Vagina (tissue), 2 donors: Measurements from ENCODE around the gene ARHGAP10. TPM values are rescaled to one million over a fixed set of nuclear protein-coding genes. Genes with fewer than 3 reads are reported as not detected.

Experiments used
- DNase-seq, 2 donors: peaks; one replicate each; pipeline ENCODE4 v3.0.0-alpha.2; 2017; ENCODE audit errors: extremely low spot score in 2 of 2
- H3K27ac ChIP-seq: fragments of 200-600 bp; sonication (generic); one replicate; pipeline ENCODE4 v1.5.1; 2019
- H3K27me3 ChIP-seq: fragments of 200-600 bp; sonication (generic); one replicate; pipeline ENCODE4 v1.5.1; 2019
- H3K36me3 ChIP-seq, 2 donors: fragments of 200-600 bp; sonication (generic); one replicate each; pipeline ENCODE4 v1.5.1; 2017 to 2019
- H3K4me1 ChIP-seq: fragments of 200-600 bp; sonication (generic); one replicate; pipeline ENCODE4 v1.5.1; 2019
- H3K4me3 ChIP-seq, 2 donors: fragments of 200-600 bp; sonication (generic); 1 replicate in 1 of 2; 2 replicates in 1 of 2; pipeline ENCODE4 v1.5.1; 2016 to 2019
- H3K9me3 ChIP-seq: fragments of 200-600 bp; sonication (generic); one replicate; pipeline ENCODE4 v1.5.1; 2019
- POLR2A ChIP-seq, 2 donors: fragments of 450-650 bp; IDR thresholded peaks; one replicate each; pipeline ENCODE4 v1.6.1; 2017; ENCODE audit warnings: antibody characterized with exemption in 2 of 2, mild to moderate bottlenecking in 2 of 2, moderate library complexity in 2 of 2
- POLR2AphosphoS5 ChIP-seq, 2 donors: sonication (generic); formaldehyde crosslinking; IDR thresholded peaks; one replicate each; pipeline ENCODE4 v1.9.0; 2017; ENCODE audit warnings: antibody characterized with exemption in 2 of 2, mild to moderate bottlenecking in 2 of 2, low read depth in 1 of 2; ENCODE audit not compliant: insufficient read depth in 1 of 2
- intact Hi-C: fragments of 100-400 bp; cut with DNase I; formaldehyde crosslinking; loops from one replicate; pipeline ENCODE4 v1.15.1; 2023
- total RNA-seq: library from RNA; depleted of rRNA; stranded (reverse); fragments of >200 nt; gene quantifications from one replicate; pipeline ENCODE4 v1.2.3, GENCODE V29; 2016
- TF ChIP-seq, protein P1 (sequence below), 3 experiments: fragments of 450-650 bp in 2 of 3; fragments of 200-600 bp in 1 of 3; sonication (generic) in 1 of 3; IDR thresholded peaks; one replicate each; pipeline ENCODE4 v1.5.1; 2017 to 2019; ENCODE audit warnings: antibody characterized with exemption in 3 of 3, mild to moderate bottlenecking in 2 of 3, moderate library complexity in 2 of 3

The ARHGAP10 gene
- total RNA-seq, 1 donor from 2014 or later = 55.5 TPM

DNA sequence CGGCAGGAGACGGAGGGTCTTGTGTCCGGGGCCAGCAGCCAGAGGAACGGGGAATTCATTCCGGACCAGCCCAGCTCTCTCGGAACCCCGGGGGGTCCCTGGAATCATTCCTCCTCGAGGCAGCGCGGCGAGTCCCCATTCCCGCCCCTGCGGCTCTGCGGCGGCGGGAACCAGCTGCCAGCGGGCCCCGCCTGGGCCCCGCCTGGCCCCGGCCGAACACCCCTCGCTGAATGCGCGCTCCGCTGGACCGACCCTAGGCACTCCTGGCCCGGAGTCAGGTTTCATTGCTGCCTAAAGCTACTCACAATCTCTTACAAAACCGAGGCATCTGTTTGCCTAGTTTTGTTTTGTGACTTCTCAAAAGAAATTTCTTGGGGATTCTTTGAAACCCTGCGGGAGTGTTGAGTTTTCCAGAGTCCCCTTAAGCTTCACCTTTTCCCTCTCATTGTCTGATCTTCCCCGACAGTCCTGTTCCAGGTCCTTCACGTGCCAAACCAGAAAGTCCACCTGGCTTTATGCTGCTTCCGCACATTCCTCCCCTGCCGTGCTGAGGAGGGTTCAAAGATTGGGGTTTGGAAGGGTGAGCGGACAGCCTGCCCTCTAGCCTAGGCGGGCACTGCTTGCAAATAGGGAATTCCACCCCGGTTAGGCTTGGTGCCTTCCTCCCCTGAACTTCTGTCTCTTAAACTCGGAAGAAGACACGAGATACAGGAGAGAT is 789 bp downstream of the ARHGAP10 start:
- TF ChIP-seq POLR2A (IDR thresholded peaks at IDR 0.05) = no peak
- TF ChIP-seq POLR2AphosphoS5 (IDR thresholded peaks at IDR 0.05; ENCODE audit: insufficient read depth in 1 of 2, low read depth in 1 of 2) = peak in 1 of 2 donors; percentile 51
- Histone ChIP-seq H3K27me3 (no peaks in the 10 kb centered on the region), H3K27ac (peak overlapping the region; percentile 96), H3K36me3 (no peaks in the 10 kb centered on the region), H3K9me3 (no peaks in the 10 kb centered on the region), H3K4me3 (peak overlapping the region; percentile 76 to 88), H3K4me1 (peaks cover 39% of the 10 kb centered on the region)
- DNase-seq = no peak
- intact Hi-C loops = loop anchor here (5.0 to 10.0 kb wide), 3 partner anchors 92 to 132 kb away; no protein-coding TSS in a partner anchor

DNA sequence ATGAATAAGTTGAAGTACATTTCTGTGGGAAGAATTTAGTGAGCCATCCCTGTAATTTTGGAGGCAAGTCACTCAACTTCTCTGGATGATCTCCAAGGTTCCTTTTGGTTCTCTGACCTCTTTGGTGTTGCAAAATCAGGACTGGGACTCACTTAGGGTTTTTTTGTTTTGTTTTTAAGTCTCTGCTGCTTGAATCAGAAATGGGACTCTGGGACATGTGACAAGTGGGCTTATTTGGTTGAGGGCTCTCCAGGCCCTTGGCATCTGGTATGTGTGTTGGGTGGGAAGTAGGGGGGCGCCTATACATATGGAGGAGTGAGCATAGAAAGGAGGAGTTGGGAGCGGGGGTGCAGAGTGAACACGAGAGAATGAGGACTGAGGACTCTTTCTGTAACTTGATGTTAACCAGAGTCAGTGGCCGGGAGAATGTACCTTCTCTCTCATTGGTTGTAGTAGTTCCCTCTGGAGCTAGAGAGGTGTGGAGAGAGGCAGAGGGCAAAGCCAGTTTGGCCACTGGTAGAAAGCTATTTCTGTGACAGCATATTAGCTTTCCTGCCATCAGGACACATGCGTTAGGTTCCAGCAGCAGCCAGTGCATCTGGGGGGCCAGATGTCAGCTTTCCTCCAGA is 1.9 kb downstream of the ARHGAP10 start:
- H3K9me3 ChIP-seq = no peaks in the 10 kb centered on the region
- H3K4me3 ChIP-seq = peak overlapping the region; percentile 76 to 88
- H3K27ac ChIP-seq = peak overlapping the region; percentile 96
- DNase-seq = no peak
- H3K4me1 ChIP-seq = peaks cover 46% of the 10 kb centered on the region
- intact Hi-C loops = loop anchor here (5.0 to 10.0 kb wide), 3 partner anchors 91 to 131 kb away; no protein-coding TSS in a partner anchor
- H3K27me3 ChIP-seq = no peaks in the 10 kb centered on the region
- no peaks in the 10 kb centered on the region for H3K36me3 ChIP-seq
- TF ChIP-seq, protein P1, sequence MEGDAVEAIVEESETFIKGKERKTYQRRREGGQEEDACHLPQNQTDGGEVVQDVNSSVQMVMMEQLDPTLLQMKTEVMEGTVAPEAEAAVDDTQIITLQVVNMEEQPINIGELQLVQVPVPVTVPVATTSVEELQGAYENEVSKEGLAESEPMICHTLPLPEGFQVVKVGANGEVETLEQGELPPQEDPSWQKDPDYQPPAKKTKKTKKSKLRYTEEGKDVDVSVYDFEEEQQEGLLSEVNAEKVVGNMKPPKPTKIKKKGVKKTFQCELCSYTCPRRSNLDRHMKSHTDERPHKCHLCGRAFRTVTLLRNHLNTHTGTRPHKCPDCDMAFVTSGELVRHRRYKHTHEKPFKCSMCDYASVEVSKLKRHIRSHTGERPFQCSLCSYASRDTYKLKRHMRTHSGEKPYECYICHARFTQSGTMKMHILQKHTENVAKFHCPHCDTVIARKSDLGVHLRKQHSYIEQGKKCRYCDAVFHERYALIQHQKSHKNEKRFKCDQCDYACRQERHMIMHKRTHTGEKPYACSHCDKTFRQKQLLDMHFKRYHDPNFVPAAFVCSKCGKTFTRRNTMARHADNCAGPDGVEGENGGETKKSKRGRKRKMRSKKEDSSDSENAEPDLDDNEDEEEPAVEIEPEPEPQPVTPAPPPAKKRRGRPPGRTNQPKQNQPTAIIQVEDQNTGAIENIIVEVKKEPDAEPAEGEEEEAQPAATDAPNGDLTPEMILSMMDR (IDR thresholded peaks at IDR 0.05) = no peak
- no peak for TF ChIP-seq POLR2AphosphoS5 (IDR thresholded peaks at IDR 0.05; ENCODE audit: insufficient read depth in 1 of 2, low read depth in 1 of 2)
- TF ChIP-seq POLR2A (IDR thresholded peaks at IDR 0.05) = no peak

DNA sequence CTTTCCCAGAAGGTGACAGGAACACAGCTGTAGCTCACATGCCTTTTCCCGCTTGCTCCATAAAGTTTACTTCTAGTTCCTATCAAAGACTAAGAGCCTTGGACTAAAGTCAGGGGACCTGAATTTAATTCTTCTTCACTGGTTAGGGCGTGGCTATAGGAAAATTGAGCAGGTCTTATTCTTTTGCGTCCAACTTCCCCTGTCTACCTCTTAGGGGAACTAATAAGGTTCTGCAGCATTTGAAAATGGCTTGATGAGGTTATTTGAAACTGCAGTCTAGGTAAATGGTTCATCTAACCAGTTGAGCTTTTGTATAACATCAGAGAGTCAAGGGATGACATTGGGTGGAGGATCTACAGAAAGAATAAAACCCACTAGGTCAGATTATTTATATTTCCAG is 2.6 kb downstream of the ARHGAP10 start:
- Histone ChIP-seq H3K9me3 (no peaks in the 10 kb centered on the region), H3K27ac (peak overlapping the region; percentile 96), H3K4me1 (peaks cover 46% of the 10 kb centered on the region), H3K27me3 (no peaks in the 10 kb centered on the region), H3K4me3 (peak overlapping the region; percentile 76 to 88), H3K36me3 (no peaks in the 10 kb centered on the region)
- no peak for DNase-seq
- intact Hi-C loops = loop anchor here (5.0 to 10.0 kb wide), 3 partner anchors 90 to 130 kb away; no protein-coding TSS in a partner anchor
- TF ChIP-seq POLR2AphosphoS5 (IDR thresholded peaks at IDR 0.05; ENCODE audit: insufficient read depth in 1 of 2, low read depth in 1 of 2) = no peak
- TF ChIP-seq, protein P1 (IDR thresholded peaks at IDR 0.05) = no peak
- no peak for TF ChIP-seq POLR2A (IDR thresholded peaks at IDR 0.05)

DNA sequence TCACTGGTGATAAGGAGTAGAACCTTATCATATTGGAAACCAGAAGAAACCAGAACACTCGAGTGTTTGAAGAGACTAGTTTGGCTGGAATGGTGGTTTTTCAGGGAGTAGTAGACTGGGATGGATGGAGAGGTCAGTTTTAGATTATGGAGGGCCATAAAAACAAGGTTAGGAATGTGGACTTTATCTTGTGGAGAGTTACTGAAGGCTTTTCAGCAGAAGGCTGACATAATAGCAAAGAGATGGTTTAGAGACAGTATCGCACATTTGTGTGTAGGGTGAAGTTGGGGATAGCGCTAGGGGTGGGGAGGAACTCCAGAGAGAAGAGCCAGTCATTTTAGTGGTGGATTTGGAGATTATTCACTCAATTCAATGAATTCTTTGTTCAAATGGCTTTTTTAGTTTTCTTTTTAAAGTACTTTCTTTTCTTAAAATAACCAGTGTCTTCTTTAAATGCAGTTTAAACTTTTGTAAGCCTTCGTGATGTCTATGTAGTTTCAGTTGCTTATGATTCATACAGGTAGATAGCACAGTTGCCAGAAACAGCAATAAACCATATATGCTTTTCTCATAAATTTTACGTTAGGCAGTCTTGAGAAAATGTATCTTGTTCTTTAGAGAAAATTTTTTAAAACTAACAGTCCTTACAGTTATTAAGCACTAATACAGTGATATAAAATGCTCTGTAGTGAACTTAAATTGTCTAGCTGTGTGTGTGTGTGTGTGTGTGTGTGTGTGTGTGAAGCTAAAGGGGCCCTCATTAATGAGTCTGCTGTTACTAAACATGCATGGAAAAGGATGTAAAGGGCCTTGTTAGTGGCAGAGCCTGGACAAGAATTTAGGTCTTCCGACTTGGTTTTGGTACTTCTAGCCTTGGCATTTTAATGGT is 3.8 kb downstream of the ARHGAP10 start:
- TF ChIP-seq, protein P1 (IDR thresholded peaks at IDR 0.05) = no peak
- no peak for TF ChIP-seq POLR2A (IDR thresholded peaks at IDR 0.05)
- no peak for TF ChIP-seq POLR2AphosphoS5 (IDR thresholded peaks at IDR 0.05; ENCODE audit: insufficient read depth in 1 of 2, low read depth in 1 of 2)
- peak overlapping the region in 1 of 2 donors; percentile 12 for H3K4me3 ChIP-seq
- H3K27ac ChIP-seq = peak overlapping the region; percentile 15
- no peak for DNase-seq
- peaks cover 56% of the 10 kb centered on the region for H3K4me1 ChIP-seq
- no peaks in the 10 kb centered on the region for H3K36me3 ChIP-seq
- H3K9me3 ChIP-seq = no peaks in the 10 kb centered on the region
- no peaks in the 10 kb centered on the region for H3K27me3 ChIP-seq
- intact Hi-C loops = loop anchor here (10.0 kb wide), 2 partner anchors 89 to 129 kb away; no protein-coding TSS in a partner anchor

DNA sequence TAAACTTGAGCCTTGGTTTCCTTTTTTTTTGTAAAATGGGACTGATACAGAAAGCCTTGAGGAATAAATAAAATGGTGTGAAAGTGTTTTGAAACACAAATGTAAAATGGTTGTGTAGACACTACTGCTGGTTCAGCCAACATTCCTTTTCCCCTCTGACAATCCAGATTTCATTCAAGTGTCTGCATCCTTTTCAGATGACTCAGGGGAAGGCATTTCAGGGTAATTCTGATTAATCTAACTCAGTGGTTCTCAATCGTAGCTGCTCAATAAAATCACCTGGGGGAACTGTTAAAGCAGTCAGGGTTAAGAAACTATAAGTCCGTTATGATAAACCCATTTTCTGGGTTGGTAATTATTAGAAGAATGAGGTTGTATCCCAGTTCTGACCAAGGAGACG is 4.6 kb downstream of the ARHGAP10 start:
- no peak for DNase-seq
- Histone ChIP-seq H3K4me1 (peaks cover 59% of the 10 kb centered on the region), H3K4me3 (no peak overlapping the region), H3K27me3 (no peaks in the 10 kb centered on the region), H3K27ac (no peak overlapping the region), H3K36me3 (no peaks in the 10 kb centered on the region), H3K9me3 (no peaks in the 10 kb centered on the region)
- intact Hi-C loops = loop anchor here (10.0 kb wide), 2 partner anchors 88 to 128 kb away; no protein-coding TSS in a partner anchor
- no peak for TF ChIP-seq POLR2AphosphoS5 (IDR thresholded peaks at IDR 0.05; ENCODE audit: insufficient read depth in 1 of 2, low read depth in 1 of 2)
- no peak for TF ChIP-seq POLR2A (IDR thresholded peaks at IDR 0.05)
- TF ChIP-seq, protein P1 (IDR thresholded peaks at IDR 0.05) = no peak
